IMR-90 (cell line): ENCODE results near the gene KCNMA1. TPM values are rescaled to one million over a fixed set of nuclear protein-coding genes. Genes with fewer than 3 reads are reported as not detected.

Source experiments
- ATAC-seq: fragments of 200-7000 bp; cut with Tn5 transposase; 2 replicates; pipeline ENCODE4 v1.9.1; 2020; ENCODE audit warnings: low read depth, mild to moderate bottlenecking, moderate library complexity
- BruUV-seq: library from RNA; stranded (reverse); fragments of 400-500 nt; replicated peaks from 2 replicates; lab custom pipeline; 2021; lab: Mats Ljungman, UMichigan
- CTCF ChIA-PET: fragments of 300-600 bp; formaldehyde crosslinking; extraction: SDS; loops from one replicate; lab custom pipeline; 2021; ENCODE audit warnings: antibody characterized with exemption; lab: Yijun Ruan, JAX
- POLR2A ChIA-PET: fragments of 300-600 bp; sonication (Branson Sonifier 250); formaldehyde crosslinking; loops from one replicate; lab custom pipeline; 2022; ENCODE audit warnings: antibody characterized with exemption; ENCODE audit not compliant: unreplicated experiment; lab: Charles Lee
- DNase-seq: peaks from one replicate; pipeline ENCODE4 v3.0.0; 2013
- H2AFZ ChIP-seq: replicated peaks from 2 replicates; pipeline ENCODE3; 2013; ENCODE audit warnings: low read length, mild to moderate bottlenecking; ENCODE audit not compliant: poor library complexity
- H2AK5ac ChIP-seq: 2 replicates; pipeline ENCODE4 v1.6.1; 2013; ENCODE audit warnings: low read depth, low read length, inconsistent platforms
- H2AK9ac ChIP-seq: replicated peaks from 2 replicates; pipeline ENCODE3; 2013; ENCODE audit warnings: mild to moderate bottlenecking, low read depth, low read length, moderate library complexity; ENCODE audit not compliant: poor library complexity
- H2BK120ac ChIP-seq: 2 replicates; pipeline ENCODE4 v1.6.1; 2013; ENCODE audit warnings: low read depth, low read length, inconsistent platforms
- H2BK15ac ChIP-seq: 3 replicates; pipeline ENCODE4 v1.6.1; 2013; ENCODE audit warnings: low read depth, low read length, inconsistent platforms
- H2BK20ac ChIP-seq: 2 replicates; pipeline ENCODE4 v1.6.1; 2013; ENCODE audit warnings: low read depth, mild to moderate bottlenecking, inconsistent platforms, low read length, moderate library complexity
- H2BK5ac ChIP-seq: 2 replicates; pipeline ENCODE4 v1.6.1; 2013; ENCODE audit warnings: mild to moderate bottlenecking, low read depth, low read length, inconsistent platforms; ENCODE audit not compliant: poor library complexity, severe bottlenecking
- H3K14ac ChIP-seq: replicated peaks from 2 replicates; pipeline ENCODE4 v1.6.1; 2013; ENCODE audit warnings: low read depth, low read length, inconsistent platforms
- H3K18ac ChIP-seq: 2 replicates; pipeline ENCODE4 v1.6.1; 2013; ENCODE audit warnings: low read depth, low read length, control low read depth
- H3K23ac ChIP-seq: 2 replicates; pipeline ENCODE4 v1.6.1; 2013; ENCODE audit warnings: low read depth, low read length, inconsistent platforms
- H3K27ac ChIP-seq: 2 replicates; pipeline ENCODE4 v1.5.1; 2013; ENCODE audit warnings: mild to moderate bottlenecking, control low read depth, low read length; ENCODE audit not compliant: insufficient read depth
- H3K27me3 ChIP-seq: 2 replicates; pipeline ENCODE4 v1.6.1; 2013; ENCODE audit warnings: low read length; ENCODE audit not compliant: control insufficient read depth, insufficient read depth
- H3K36me3 ChIP-seq: 2 replicates; pipeline ENCODE4 v1.6.1; 2013; ENCODE audit warnings: low read length, mixed read lengths; ENCODE audit not compliant: control insufficient read depth, insufficient read depth
- H3K4ac ChIP-seq: 2 replicates; pipeline ENCODE4 v1.6.1; 2013; ENCODE audit warnings: low read depth, low read length, inconsistent platforms
- H3K4me1 ChIP-seq: 2 replicates; pipeline ENCODE4 v1.6.1; 2013; ENCODE audit warnings: low read length, mixed read lengths; ENCODE audit not compliant: control insufficient read depth, insufficient read depth
- H3K4me2 ChIP-seq: 2 replicates; pipeline ENCODE4 v1.6.1; 2013; ENCODE audit warnings: low read depth, mild to moderate bottlenecking, control low read depth, low read length, moderate library complexity
- H3K4me3 ChIP-seq: 2 replicates; pipeline ENCODE4 v1.5.1; 2013; ENCODE audit warnings: low read depth, mild to moderate bottlenecking, control low read depth, low read length, moderate library complexity; ENCODE audit not compliant: insufficient read depth
- H3K56ac ChIP-seq: 2 replicates; pipeline ENCODE4 v1.6.1; 2013; ENCODE audit warnings: low read length, inconsistent platforms; ENCODE audit not compliant: insufficient read depth; ENCODE audit errors: extremely low read depth
- H3K79me1 ChIP-seq, 2 experiments: 2 replicates each; pipeline ENCODE4 v1.6.1; 2013; ENCODE audit warnings: low read length in 2 of 2, inconsistent platforms in 1 of 2, low read depth in 1 of 2
- H3K9ac ChIP-seq: 2 replicates; pipeline ENCODE4 v1.6.1; 2013; ENCODE audit warnings: low read depth, low read length, control low read depth
- H3K9me1 ChIP-seq: 2 replicates; pipeline ENCODE4 v1.6.1; 2013; ENCODE audit warnings: low read length, inconsistent platforms; ENCODE audit not compliant: insufficient read depth
- H3K9me3 ChIP-seq: 2 replicates; pipeline ENCODE4 v1.6.1; 2013; ENCODE audit warnings: low read length; ENCODE audit not compliant: control insufficient read depth, insufficient read depth
- H4K20me1 ChIP-seq: 2 replicates; pipeline ENCODE4 v1.6.1; 2013; ENCODE audit warnings: low read length, inconsistent platforms; ENCODE audit not compliant: insufficient read depth
- H4K5ac ChIP-seq: 2 replicates; pipeline ENCODE4 v1.6.1; 2013; ENCODE audit warnings: mild to moderate bottlenecking, low read depth, low read length, control low read depth
- H4K8ac ChIP-seq, 2 experiments: 2 replicates each; pipeline ENCODE4 v1.6.1; 2013; ENCODE audit warnings: low read depth in 2 of 2, low read length in 2 of 2, control low read depth in 1 of 2, inconsistent platforms in 1 of 2
- H4K91ac ChIP-seq: 2 replicates; pipeline ENCODE4 v1.6.1; 2013; ENCODE audit warnings: low read depth, low read length, inconsistent platforms; ENCODE audit not compliant: insufficient read depth
- BHLHE40 ChIP-seq: fragments of 150-350 bp; IDR thresholded peaks from 2 replicates; pipeline ENCODE4 v1.6.1; 2016; ENCODE audit warnings: mild to moderate bottlenecking, low read depth, low read length
- CEBPB ChIP-seq: IDR thresholded peaks from 2 replicates; pipeline ENCODE4 v1.6.1; 2012; ENCODE audit warnings: low read depth, low read length, improper control_type of control experiment
- FOS ChIP-seq: fragments of 150-350 bp; IDR thresholded peaks from 2 replicates; pipeline ENCODE4 v1.6.1; 2016; ENCODE audit warnings: low read depth, low read length
- MAFK ChIP-seq: IDR thresholded peaks from 2 replicates; pipeline ENCODE4 v1.6.1; 2012; ENCODE audit warnings: low read depth, low read length, improper control_type of control experiment
- MAZ ChIP-seq: IDR thresholded peaks from 2 replicates; pipeline ENCODE4 v1.6.1; 2012; ENCODE audit warnings: low read depth, mild to moderate bottlenecking, low read length, improper control_type of control experiment, moderate library complexity, borderline replicate concordance
- MXI1 ChIP-seq: IDR thresholded peaks from 2 replicates; pipeline ENCODE4 v1.6.1; 2012; ENCODE audit warnings: low read depth, mild to moderate bottlenecking, low read length, moderate library complexity, borderline replicate concordance
- NFE2L2 ChIP-seq: fragments of 150-350 bp; IDR thresholded peaks from 2 replicates; pipeline ENCODE4 v1.6.1; 2016; ENCODE audit warnings: low read depth, mild to moderate bottlenecking, low read length
- POLR2A ChIP-seq: IDR thresholded peaks from 2 replicates; pipeline ENCODE4 v1.6.1; 2012; ENCODE audit warnings: mild to moderate bottlenecking, low read depth, low read length
- RCOR1 ChIP-seq: IDR thresholded peaks from 2 replicates; pipeline ENCODE4 v1.6.1; 2012; ENCODE audit warnings: mild to moderate bottlenecking, low read length, improper control_type of control experiment; ENCODE audit not compliant: insufficient replicate concordance
- RFX5 ChIP-seq: IDR thresholded peaks from 2 replicates; pipeline ENCODE4 v1.8.0; 2012; ENCODE audit warnings: low read depth, mild to moderate bottlenecking, low read length, moderate library complexity
- SMC3 ChIP-seq: fragments of 150-350 bp; IDR thresholded peaks from 2 replicates; pipeline ENCODE4 v1.6.1; 2016; ENCODE audit warnings: low read depth, mild to moderate bottlenecking, antibody characterized with exemption, low read length, moderate library complexity
- WGBS, 2 experiments: methylation state at CpG; one replicate each; pipeline versions ENCODE4 v1.1.5 to v1.1.7; 2013; ENCODE audit warnings: missing lambda C conversion rate in 2 of 2; ENCODE audit not compliant: insufficient read length in 1 of 2; ENCODE audit errors: extremely low coverage in 2 of 2; 5-methylcytosine and 5-hydroxymethylcytosine counted together
- dilution Hi-C: fragments of 300-500 bp; cut with HindIII; formaldehyde crosslinking; loops from one replicate; pipeline ENCODE4 v1.14.3; 2018; ENCODE audit warnings: low sequenced_read_pairs; ENCODE audit not compliant: unreplicated experiment
- in situ Hi-C: fragments of 300-500 bp; cut with MboI; formaldehyde crosslinking; loops from 3 replicates; pipeline ENCODE4 v1.14.3; 2019; ENCODE audit warnings: low sequenced_read_pairs, inconsistent platforms, mixed read lengths
- intact Hi-C: fragments of 100-400 bp; cut with micrococcal nuclease; formaldehyde crosslinking; loops from 2 replicates; pipeline ENCODE4 v1.10.0; 2022
- polyA plus RNA-seq, 3 experiments: library from polyadenylated mRNA; depleted of rRNA; stranded (reverse); fragments of >200 nt; gene quantifications; 2 replicates each; pipeline ENCODE4 v1.2.3, GENCODE V29; 2012; ENCODE audit warnings: low replicate concordance in 1 of 3
- total RNA-seq: library from RNA; depleted of rRNA; stranded (reverse); fragments of >200 nt; gene quantifications from 2 replicates; pipeline ENCODE4 v1.2.3, GENCODE V29; 2012
- TF ChIP-seq, protein P1 (sequence below): fragments of 150-350 bp; IDR thresholded peaks from 2 replicates; pipeline ENCODE4 v1.6.1; 2017; ENCODE audit warnings: mild to moderate bottlenecking, antibody characterized with exemption, low read length, low read depth
- TF ChIP-seq, protein P2 (sequence below): fragments of 150-350 bp; IDR thresholded peaks from 2 replicates; pipeline ENCODE4 v1.6.1; 2016; ENCODE audit warnings: low read depth, mild to moderate bottlenecking, low read length, moderate library complexity, borderline replicate concordance

KCNMA1 gene
- total and polyA plus RNA-seq, 2 of the 4 experiments (the other 2 are of a cell fraction): 25.6 to 29.6 TPM

DNA sequence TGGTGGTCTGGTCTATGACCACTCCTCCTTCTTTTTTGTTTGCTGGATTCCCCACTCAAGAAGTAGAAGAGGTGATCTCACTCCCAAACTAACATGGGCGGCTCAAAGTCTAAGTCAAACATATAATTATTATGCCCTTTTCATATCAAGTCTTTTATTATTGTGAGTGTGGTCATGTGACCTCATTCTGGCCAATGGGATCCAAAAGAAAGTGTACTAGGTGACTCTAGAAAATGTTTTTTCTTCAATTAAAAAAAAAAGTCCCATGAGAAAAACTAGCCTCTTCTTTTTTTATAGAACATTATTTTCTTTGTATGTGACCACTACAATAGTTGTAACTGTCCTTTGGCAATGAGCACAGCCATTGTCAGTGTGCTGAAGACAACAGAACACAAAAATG lies 772.7 kb downstream of the KCNMA1 start:
- Histone ChIP-seq H2BK20ac (no peak overlapping the region), H4K20me1 (no peaks in the 10 kb centered on the region), H2AFZ (no peak overlapping the region), H3K4me3 (no peak overlapping the region), H4K91ac (no peak overlapping the region), H4K5ac (no peak overlapping the region), H2BK15ac (no peak overlapping the region), H3K9me3 (no peaks in the 10 kb centered on the region), H3K36me3 (no peaks in the 10 kb centered on the region), H3K27ac (no peak overlapping the region), H2BK120ac (no peak overlapping the region), H3K4ac (no peak overlapping the region), H3K56ac (no peak overlapping the region), H3K14ac (no peak overlapping the region), H4K8ac (no peak overlapping the region), H2AK9ac (no peak overlapping the region), H3K9ac (no peak overlapping the region), H3K9me1 (no peaks in the 10 kb centered on the region), H3K79me1 (no peaks in the 10 kb centered on the region), H3K23ac (no peak overlapping the region), H3K4me1 (no peaks in the 10 kb centered on the region), H3K27me3 (peaks cover 5% of the 10 kb centered on the region; the same call in 1 of the 2 replicates), H3K18ac (no peak overlapping the region), H3K4me2 (no peak overlapping the region), H2BK5ac (no peak overlapping the region), H2AK5ac (no peak overlapping the region)
- ATAC-seq: no peak
- no TSS peak for BruUV-seq
- CTCF ChIA-PET: interaction anchor here (0.6 kb wide), 1 partner anchor 23 kb away, joined by 3 read pairs; no protein-coding TSS in a partner anchor
- in situ Hi-C loops: no loop called here
- no peak for DNase-seq
- WGBS, 2 experiments: no CpG with 5 or more reads among the region's 1 CpG
- intact Hi-C loops: no loop called here
- TF ChIP-seq MXI1 (no peak), CEBPB (no peak), RCOR1 (no peak), MAZ (no peak), NFE2L2 (no peak), RFX5 (no peak), SMC3 (no peak), FOS (no peak), POLR2A (no peak), MAFK (no peak), BHLHE40 (no peak)
- TF ChIP-seq, protein P1, sequence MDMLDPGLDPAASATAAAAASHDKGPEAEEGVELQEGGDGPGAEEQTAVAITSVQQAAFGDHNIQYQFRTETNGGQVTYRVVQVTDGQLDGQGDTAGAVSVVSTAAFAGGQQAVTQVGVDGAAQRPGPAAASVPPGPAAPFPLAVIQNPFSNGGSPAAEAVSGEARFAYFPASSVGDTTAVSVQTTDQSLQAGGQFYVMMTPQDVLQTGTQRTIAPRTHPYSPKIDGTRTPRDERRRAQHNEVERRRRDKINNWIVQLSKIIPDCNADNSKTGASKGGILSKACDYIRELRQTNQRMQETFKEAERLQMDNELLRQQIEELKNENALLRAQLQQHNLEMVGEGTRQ: no peak
- TF ChIP-seq, protein P2, sequence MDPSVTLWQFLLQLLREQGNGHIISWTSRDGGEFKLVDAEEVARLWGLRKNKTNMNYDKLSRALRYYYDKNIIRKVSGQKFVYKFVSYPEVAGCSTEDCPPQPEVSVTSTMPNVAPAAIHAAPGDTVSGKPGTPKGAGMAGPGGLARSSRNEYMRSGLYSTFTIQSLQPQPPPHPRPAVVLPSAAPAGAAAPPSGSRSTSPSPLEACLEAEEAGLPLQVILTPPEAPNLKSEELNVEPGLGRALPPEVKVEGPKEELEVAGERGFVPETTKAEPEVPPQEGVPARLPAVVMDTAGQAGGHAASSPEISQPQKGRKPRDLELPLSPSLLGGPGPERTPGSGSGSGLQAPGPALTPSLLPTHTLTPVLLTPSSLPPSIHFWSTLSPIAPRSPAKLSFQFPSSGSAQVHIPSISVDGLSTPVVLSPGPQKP: no peak
- dilution Hi-C loops: no loop called here
- POLR2A ChIA-PET: no interaction called here
